AML-193 (cell line): ENCODE results near the gene TFF1.

Experiments
- DNase-seq, 2 experiments: peaks; one replicate each; lab custom pipeline; 2025; lab: John Stamatoyannopoulos, UW

The TFF1 gene

GRCh38 chr21:42317826-42318746 is 48.2 kb downstream of the TFF1 start:
- no peak for DNase-seq

- no peak for DNase-seq
Measured at GRCh38 chr21:42317341-42317741, 49.0 kb downstream of the TFF1 start.

- no peak for DNase-seq
Measured at GRCh38 chr21:42316891-42317290, 49.4 kb downstream of the TFF1 start.

- DNase-seq, result no peak
Measured at GRCh38 chr21:42315296-42315891, 50.9 kb downstream of the TFF1 start, which contains the start of gene TFF3. TFF3 (minus strand) TSS chr21:42315409; CDS start chr21:42315374, 35 bp downstream.

- DNase-seq, result no peak
Measured at GRCh38 chr21:42314616-42315295, 51.6 kb downstream of the TFF1 start.

- DNase-seq, result no peak
Measured at GRCh38 chr21:42313501-42313969, 52.8 kb downstream of the TFF1 start.

- no peak for DNase-seq
Measured at GRCh38 chr21:42312626-42313104, 53.7 kb downstream of the TFF1 start.
